Measurements from ENCODE around the gene ADA. TPM values are rescaled to one million over a fixed set of nuclear protein-coding genes. Genes with fewer than 3 reads are reported as not detected.

ADA gene
- total RNA-seq, 1 experiment from 2014 or later = 28.2 TPM

- H4K20me1 ChIP-seq (ENCODE audit: insufficient read depth) = no peaks in the 10 kb centered on the region
- intact Hi-C loops (cut with micrococcal nuclease; ENCODE audit: unreplicated experiment) = no loop called here
- DNase-seq = no peak
- no peak overlapping the region for H3K27ac ChIP-seq
- H2AFZ ChIP-seq = no peak overlapping the region
- peaks cover 14% of the 10 kb centered on the region; the same call in 1 of the 2 replicates for H3F3A ChIP-seq (ENCODE audit: insufficient read depth, low read depth)
- POLR2A ChIA-PET (ENCODE audit: unreplicated experiment) = interaction anchor here (0.5 to 0.6 kb wide), 2 partner anchors 32 to 63 kb away, joined by 3 to 4 read pairs; no protein-coding TSS in a partner anchor
- H3K9me2 ChIP-seq (ENCODE audit: insufficient read depth) = no peaks in the 10 kb centered on the region
- CTCF ChIA-PET = interaction anchor here (0.7 kb wide), 1 partner anchor 34 kb away, joined by 3 read pairs; no protein-coding TSS in a partner anchor
- H3K4me1 ChIP-seq (replicated peaks; ENCODE audit: insufficient read depth) = peaks cover 24% of the 10 kb centered on the region
- TF ChIP-seq EZH2 (IDR thresholded peaks at IDR 0.05; ENCODE audit: low read depth) (no peak), CTCF (conservative IDR thresholded peaks at IDR 0.05) (no peak)
- BruUV-seq (replicated peaks) = no TSS peak
- H3K4me2 ChIP-seq = no peak overlapping the region
- H3K27me3 ChIP-seq (ENCODE audit: insufficient read depth, low read depth) = no peaks in the 10 kb centered on the region
- no peaks in the 10 kb centered on the region for H3K9me3 ChIP-seq (ENCODE audit: insufficient read depth, low read depth)
- H3K79me2 ChIP-seq (ENCODE audit: low read depth) = no peaks in the 10 kb centered on the region
- H3K4me3 ChIP-seq = no peak overlapping the region
- H3K36me3 ChIP-seq (ENCODE audit: low read depth) = no peaks in the 10 kb centered on the region
Observed at GRCh38 chr20:44649126-44649525, 2.4 kb downstream of the ADA start.

GRCh38 chr20:44648579-44648978 is 2.9 kb downstream of the ADA start:
- Histone ChIP-seq H3K27ac (no peak overlapping the region), H3K4me1 (replicated peaks; ENCODE audit: insufficient read depth) (peaks cover 30% of the 10 kb centered on the region), H3K27me3 (ENCODE audit: insufficient read depth, low read depth) (no peaks in the 10 kb centered on the region), H3K9me3 (ENCODE audit: insufficient read depth, low read depth) (no peaks in the 10 kb centered on the region), H3K9me2 (ENCODE audit: insufficient read depth) (no peaks in the 10 kb centered on the region), H2AFZ (no peak overlapping the region), H3K4me3 (no peak overlapping the region), H3K79me2 (ENCODE audit: low read depth) (no peaks in the 10 kb centered on the region), H3F3A (ENCODE audit: insufficient read depth, low read depth) (peaks cover 18% of the 10 kb centered on the region; the same call in 1 of the 2 replicates), H3K36me3 (ENCODE audit: low read depth) (no peaks in the 10 kb centered on the region), H4K20me1 (ENCODE audit: insufficient read depth) (no peaks in the 10 kb centered on the region), H3K4me2 (no peak overlapping the region)
- TF ChIP-seq EZH2 (IDR thresholded peaks at IDR 0.05; ENCODE audit: low read depth) (no peak), CTCF (conservative IDR thresholded peaks at IDR 0.05) (no peak; the same call in 1 of the 2 replicates)
- CTCF ChIA-PET = interaction anchor here (0.7 kb wide), 1 partner anchor 34 kb away, joined by 3 read pairs; no protein-coding TSS in a partner anchor
- no TSS peak for BruUV-seq (replicated peaks)
- no peak for DNase-seq
- POLR2A ChIA-PET (ENCODE audit: unreplicated experiment) = no interaction called here
- intact Hi-C loops (cut with micrococcal nuclease; ENCODE audit: unreplicated experiment) = no loop called here

- Histone ChIP-seq H3K27ac (no peak overlapping the region), H3K36me3 (ENCODE audit: low read depth) (no peaks in the 10 kb centered on the region), H3K4me2 (no peak overlapping the region), H3K4me3 (no peak overlapping the region), H2AFZ (no peak overlapping the region), H3K9me2 (ENCODE audit: insufficient read depth) (no peaks in the 10 kb centered on the region), H4K20me1 (ENCODE audit: insufficient read depth) (no peaks in the 10 kb centered on the region), H3K27me3 (ENCODE audit: insufficient read depth, low read depth) (no peaks in the 10 kb centered on the region), H3K4me1 (replicated peaks; ENCODE audit: insufficient read depth) (peaks cover 34% of the 10 kb centered on the region), H3K9me3 (ENCODE audit: insufficient read depth, low read depth) (no peaks in the 10 kb centered on the region), H3K79me2 (ENCODE audit: low read depth) (no peaks in the 10 kb centered on the region), H3F3A (ENCODE audit: insufficient read depth, low read depth) (peaks cover 23% of the 10 kb centered on the region)
- TF ChIP-seq CTCF (conservative IDR thresholded peaks at IDR 0.05) = no peak
- TF ChIP-seq EZH2 (IDR thresholded peaks at IDR 0.05; ENCODE audit: low read depth) = no peak
- no TSS peak for BruUV-seq (replicated peaks)
- POLR2A ChIA-PET (ENCODE audit: unreplicated experiment) = interaction anchor here (0.7 kb wide), 1 partner anchor 756 kb away, joined by 3 read pairs; no protein-coding TSS in a partner anchor
- intact Hi-C loops (cut with micrococcal nuclease; ENCODE audit: unreplicated experiment) = no loop called here
- DNase-seq = no peak
- CTCF ChIA-PET = no interaction called here
Observed at GRCh38 chr20:44648068-44648467, 3.4 kb downstream of the ADA start.

Data from PC-9 (cell line).